D721Med (cell line): ENCODE measurements around the gene ANKS1B.

Experiments used
- DNase-seq: peaks from one replicate; pipeline ENCODE4 v3.0.0; 2011; ENCODE audit warnings: low spot score; ENCODE audit not compliant: insufficient read length
- FAIRE-seq: peaks from 2 replicates; lab custom pipeline; 2011; peaks lifted over from hg19 to GRCh38; lab: Jason Lieb, UNC
- CTCF ChIP-seq: IDR thresholded peaks from 2 replicates; pipeline ENCODE4 v1.5.1; 2012; ENCODE audit warnings: mild to moderate bottlenecking, control low read depth; ENCODE audit not compliant: insufficient read depth; ENCODE audit errors: missing control alignments

The ANKS1B gene

GRCh38 chr12:99200711-99201384 lies 783.9 kb downstream of the ANKS1B start:
- FAIRE-seq = no peak

GRCh38 chr12:99195474-99195873 lies 789.3 kb downstream of the ANKS1B start:
- DNase-seq (no peak), FAIRE-seq (no peak)
- no peak for TF ChIP-seq CTCF

More at GRCh38 chr12:99200711-99201384, 783.9 kb downstream of the ANKS1B start:
- DNase-seq = no peak
- no peak for TF ChIP-seq CTCF

- DNase-seq (no peak), FAIRE-seq (no peak)
- TF ChIP-seq CTCF = no peak
Observed at GRCh38 chr12:99192489-99192888, 792.2 kb downstream of the ANKS1B start.

- no peak for TF ChIP-seq CTCF
- FAIRE-seq (no peak), DNase-seq (no peak)
Observed at GRCh38 chr12:99176871-99177270, 807.9 kb downstream of the ANKS1B start.

GRCh38 chr12:99170461-99170860 lies 814.3 kb downstream of the ANKS1B start:
- FAIRE-seq = no peak

GRCh38 chr12:99170037-99170436 lies 814.7 kb downstream of the ANKS1B start:
- TF ChIP-seq CTCF = no peak
- DNase-seq (no peak), FAIRE-seq (no peak)

More at GRCh38 chr12:99170461-99170860, 814.3 kb downstream of the ANKS1B start:
- TF ChIP-seq CTCF = no peak
- DNase-seq = no peak

- TF ChIP-seq CTCF = no peak
- DNase-seq = no peak
- FAIRE-seq = no peak
Observed at GRCh38 chr12:99157946-99158345, 826.8 kb downstream of the ANKS1B start.
